VCaP (cell line): Measurements from ENCODE around the gene KCTD16.

Experiments used
- H3K27ac ChIP-seq: fragments of 450-650 bp; 2 replicates; pipeline ENCODE4 v1.5.1; 2017
- CTCF ChIP-seq: fragments of 450-650 bp; conservative IDR thresholded peaks from 2 replicates; pipeline ENCODE4 v1.5.1; 2017; ENCODE audit warnings: mild to moderate bottlenecking, moderate library complexity

Gene KCTD16

GRCh38 chr5:144406442-144406841 lies 235.8 kb downstream of the KCTD16 start:
- TF ChIP-seq CTCF, result no peak
- no peak overlapping the region for H3K27ac ChIP-seq

GRCh38 chr5:144414202-144415029 lies 243.7 kb downstream of the KCTD16 start:
- no peak for TF ChIP-seq CTCF
- no peak overlapping the region for H3K27ac ChIP-seq

- no peak overlapping the region for H3K27ac ChIP-seq
- TF ChIP-seq CTCF, result no peak
Observed at GRCh38 chr5:144416196-144416595, 245.5 kb downstream of the KCTD16 start.

GRCh38 chr5:144418719-144419118 lies 248.0 kb downstream of the KCTD16 start:
- TF ChIP-seq CTCF, result no peak
- no peak overlapping the region for H3K27ac ChIP-seq

GRCh38 chr5:144421411-144421810 lies 250.7 kb downstream of the KCTD16 start:
- TF ChIP-seq CTCF, result no peak
- no peak overlapping the region for H3K27ac ChIP-seq

- TF ChIP-seq CTCF, result no peak
- H3K27ac ChIP-seq, result no peak overlapping the region
Observed at GRCh38 chr5:144422018-144422727, 251.5 kb downstream of the KCTD16 start.

GRCh38 chr5:144427866-144428265 lies 257.2 kb downstream of the KCTD16 start:
- no peak overlapping the region for H3K27ac ChIP-seq
- no peak for TF ChIP-seq CTCF
